Caki2 (cell line): ENCODE data around the gene CPEB4. TPM values are rescaled to one million over a fixed set of nuclear protein-coding genes. Genes with fewer than 3 reads are reported as not detected.

Experiments used
- DNase-seq: peaks from one replicate; pipeline ENCODE4 v3.0.0-alpha.2; 2015; ENCODE audit warnings: low read depth
- in situ Hi-C: cut with HindIII; loops from 2 replicates; pipeline ENCODE4 v1.10.0; 2016; ENCODE audit warnings: low sequenced_read_pairs, low pct_unique_long_range_greater_than_20kb, mixed read lengths
- total RNA-seq: library from RNA; depleted of rRNA; stranded (reverse); fragments of >200 nt; shearing (Covaris generic); gene quantifications from 2 replicates; pipeline ENCODE4 v1.2.3, GENCODE V29; 2014; ENCODE audit warnings: low replicate concordance; rRNA removed

CPEB4 gene
- total RNA-seq, 1 experiment from 2014 or later = 9.8 TPM

DNA sequence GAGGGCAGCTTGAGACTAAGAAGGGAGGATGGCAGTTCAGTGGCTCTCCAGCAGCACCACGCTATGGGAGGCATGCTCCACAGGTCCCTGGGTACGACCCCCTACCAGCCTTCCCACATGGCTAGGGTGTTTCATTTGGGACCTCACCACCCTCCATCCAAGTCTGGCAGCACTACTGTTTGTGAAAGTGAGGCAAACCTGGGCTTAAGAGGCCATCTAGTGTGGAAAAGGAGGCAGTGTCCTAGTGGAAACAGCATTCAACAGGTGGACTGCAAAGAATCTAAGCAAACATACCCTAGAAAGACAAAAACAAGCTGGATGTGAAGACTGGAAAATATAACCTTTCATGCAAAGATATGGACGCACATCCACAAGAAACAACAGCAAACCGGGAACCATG, 96.1 kb downstream of the CPEB4 start:
- DNase-seq = no peak
- in situ Hi-C loops = no loop called here

DNA sequence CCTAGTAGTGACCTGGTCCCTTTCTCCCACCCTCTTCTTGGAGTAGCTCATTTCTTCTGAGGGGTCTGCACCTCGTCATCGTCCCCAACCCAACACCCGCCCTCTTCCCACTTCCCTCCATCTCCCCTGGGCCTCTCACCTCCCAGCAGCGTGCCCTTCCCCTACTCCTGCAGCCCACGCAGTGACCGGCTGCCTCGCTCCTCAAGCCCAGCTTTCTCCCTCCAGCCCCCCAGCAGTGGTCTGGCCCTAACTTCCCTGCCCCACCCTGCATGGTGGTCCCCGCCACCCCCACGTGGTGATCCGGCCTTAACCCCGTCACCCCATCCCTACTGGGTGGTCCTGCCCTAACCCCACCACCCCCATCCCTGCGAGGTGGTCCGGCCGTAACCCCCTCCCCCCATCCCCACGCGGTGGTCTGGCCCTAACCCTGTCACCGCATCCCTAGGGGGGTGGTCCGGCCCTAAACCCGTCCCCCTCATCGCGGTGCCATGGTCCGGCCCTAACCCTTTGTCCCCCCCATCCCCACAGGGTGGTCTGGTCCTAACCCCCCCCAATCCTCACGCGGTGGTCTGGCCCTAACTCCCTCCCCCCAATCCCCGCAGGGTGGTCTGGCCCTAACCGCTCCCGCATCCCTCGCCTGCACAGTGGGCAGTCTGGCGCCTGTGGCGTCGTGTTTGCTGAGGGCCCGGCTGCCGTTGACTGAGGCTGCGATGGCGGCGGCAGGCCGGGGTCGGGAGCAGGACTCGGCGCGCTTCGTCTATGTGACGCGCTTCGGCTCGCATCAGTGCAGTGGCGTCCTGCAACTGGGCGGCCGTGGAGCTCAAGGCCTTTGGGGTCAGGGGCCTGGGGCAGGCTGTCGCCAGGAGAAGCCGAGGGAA, 100.6 kb downstream of the CPEB4 start, which contains the start of gene C5orf47:
TSS of gene C5orf47 (plus strand) at position 617 of the 878 bp plus-strand sequence. CDS start at position 711, 94 bp downstream.
- in situ Hi-C loops = no loop called here

DNA sequence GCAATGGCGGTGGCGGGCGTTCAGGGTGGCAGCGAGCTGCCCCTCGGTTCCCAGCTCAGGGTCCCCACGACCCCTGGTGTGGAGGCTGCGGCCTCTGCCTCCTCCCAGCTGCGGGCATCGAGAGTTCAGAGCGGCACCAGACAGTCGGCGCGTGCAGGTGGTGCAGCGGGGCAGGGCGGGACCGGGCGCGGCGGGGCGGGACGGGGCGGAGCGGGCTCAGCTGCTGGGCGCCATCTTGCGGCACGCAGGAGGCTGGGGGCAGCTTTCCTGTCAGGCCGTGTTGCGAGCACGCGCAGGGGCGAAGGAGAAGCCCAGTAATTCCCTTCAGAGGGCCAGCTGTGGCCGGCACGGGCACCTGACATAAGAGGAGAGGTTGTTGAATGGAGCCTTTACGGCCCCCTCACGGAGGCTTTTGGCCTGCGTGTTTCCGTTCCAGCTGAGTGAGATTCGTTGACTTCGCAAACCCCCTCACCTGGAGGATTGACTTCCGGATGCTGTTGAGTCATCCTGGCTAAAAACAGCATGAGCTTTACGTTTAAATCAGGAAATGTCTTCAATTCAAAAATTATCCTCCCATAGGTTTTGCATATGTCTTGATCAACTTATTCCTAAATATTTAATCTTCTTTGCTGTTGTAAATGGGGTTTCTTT, 101.4 kb downstream of the CPEB4 start:
- DNase-seq = no peak
- in situ Hi-C loops = no loop called here

More for the DNA sequence above, 100.6 kb downstream of the CPEB4 start, which contains the start of gene C5orf47:
- DNase-seq = no peak

DNA sequence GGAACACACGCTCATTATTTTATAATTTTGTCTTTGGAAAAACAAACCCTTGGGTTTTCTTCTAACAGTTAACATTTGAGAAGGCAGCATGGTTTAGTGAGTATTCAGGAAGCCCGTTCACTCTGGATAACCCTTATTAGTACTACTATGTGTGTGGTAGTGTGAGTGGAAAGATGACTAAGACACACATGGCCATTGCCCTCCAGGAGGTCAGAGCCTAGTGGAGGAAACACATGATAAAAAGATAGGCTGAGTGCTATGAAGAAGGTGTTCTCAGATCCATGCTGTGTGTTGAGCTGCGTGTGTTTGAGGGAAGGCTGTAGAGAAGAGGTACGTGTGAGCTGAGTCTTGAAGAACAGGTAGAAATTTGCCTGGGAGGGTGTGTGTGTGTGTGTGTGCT, 109.2 kb downstream of the CPEB4 start:
- DNase-seq = no peak
- in situ Hi-C loops = no loop called here

DNA sequence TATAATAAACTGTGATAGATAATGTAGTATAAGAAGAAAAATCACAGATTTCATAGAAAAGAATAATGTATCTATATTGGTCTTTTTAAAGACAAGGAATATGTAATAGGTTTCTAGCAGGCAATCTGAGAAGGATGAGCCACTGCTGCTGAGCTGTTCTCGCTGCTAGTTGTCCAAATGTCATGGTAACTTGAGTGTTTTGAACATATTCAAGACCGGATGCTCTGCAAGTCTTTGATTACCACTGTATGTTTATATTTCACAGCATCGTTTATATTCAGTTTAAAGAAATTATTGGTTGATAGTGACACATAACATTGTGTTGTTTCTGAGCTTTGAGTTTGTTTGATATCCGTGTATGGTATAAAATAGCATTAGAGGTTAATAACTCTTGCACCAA, 110.4 kb downstream of the CPEB4 start:
- DNase-seq = no peak
- in situ Hi-C loops = no loop called here

DNA sequence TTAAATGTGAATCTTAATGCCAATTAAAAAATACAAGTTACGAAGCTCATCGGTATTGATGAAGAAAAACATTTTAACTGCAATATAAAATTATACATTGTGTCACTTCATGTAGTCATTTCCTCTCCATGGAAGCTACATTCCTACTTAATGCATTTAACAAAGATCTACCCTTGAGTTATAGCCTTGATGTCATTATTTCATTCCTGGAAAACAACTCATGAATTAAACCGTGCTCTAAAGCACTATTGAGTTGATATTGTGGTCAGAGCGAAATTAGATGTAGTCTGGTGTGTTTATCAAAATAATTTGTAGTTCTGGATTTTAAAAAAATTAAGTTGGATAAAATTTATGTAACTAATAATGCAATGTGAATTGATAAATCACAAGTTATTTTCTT, 111.9 kb downstream of the CPEB4 start:
- in situ Hi-C loops = no loop called here
- DNase-seq = no peak

DNA sequence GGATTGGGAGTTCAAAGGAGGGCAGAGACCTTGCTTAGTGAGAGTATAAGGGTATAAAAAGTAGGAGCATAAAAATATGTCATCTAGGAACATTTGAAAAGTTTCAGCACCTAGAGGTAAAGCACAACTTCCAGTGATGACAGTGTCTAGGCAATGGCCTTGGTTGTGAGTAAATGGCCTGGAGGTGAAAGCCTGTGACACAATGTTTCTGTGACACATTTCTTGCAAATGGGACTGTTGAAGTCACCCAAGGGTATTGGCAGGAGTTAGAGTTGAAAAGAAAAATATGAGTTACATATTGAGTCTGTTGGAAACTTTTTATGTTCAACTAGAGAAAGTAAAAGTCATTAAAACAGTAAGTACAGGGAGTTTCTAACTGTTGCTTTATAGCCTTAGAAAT, 115.6 kb downstream of the CPEB4 start:
- DNase-seq = no peak
- in situ Hi-C loops = no loop called here

DNA sequence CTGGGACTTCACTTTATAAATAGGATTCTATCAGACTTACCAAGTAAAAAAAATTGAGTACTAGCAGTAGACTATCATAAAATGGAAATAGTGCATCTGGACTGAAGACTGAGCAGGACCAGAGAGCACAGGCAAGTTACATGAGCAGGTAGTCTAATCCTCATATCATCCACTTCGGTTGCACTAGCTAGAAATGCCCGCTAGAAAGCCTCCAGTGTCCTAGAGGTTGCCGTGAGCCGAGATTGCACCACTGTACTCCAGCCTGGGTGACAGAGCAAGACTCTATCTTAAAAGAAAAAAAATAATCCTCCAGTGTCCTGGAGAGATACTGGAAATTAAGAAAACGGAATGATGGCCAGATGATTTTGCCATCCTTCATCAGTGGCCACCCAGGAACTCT, 120.8 kb downstream of the CPEB4 start:
- in situ Hi-C loops = no loop called here

DNA sequence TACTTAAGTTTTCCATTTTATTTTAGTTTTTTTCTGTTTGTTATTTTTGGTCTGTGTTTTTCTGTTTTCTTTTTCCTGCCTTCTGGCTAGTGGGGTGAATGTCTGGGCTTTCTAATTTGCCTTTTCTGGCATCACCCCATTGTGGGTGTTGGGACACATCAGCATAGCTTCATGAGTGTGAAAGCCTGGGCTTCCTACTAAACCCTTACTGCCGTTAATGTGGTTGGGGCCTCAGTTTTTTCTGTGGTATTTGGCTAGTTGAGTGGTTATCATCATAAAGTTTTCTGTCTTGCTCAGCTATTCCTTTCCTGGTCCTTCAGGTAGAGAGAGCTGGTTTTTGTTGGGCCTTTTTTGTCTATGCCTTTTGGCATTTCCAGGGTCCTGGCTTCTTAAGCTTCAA, 122.2 kb downstream of the CPEB4 start:
- DNase-seq = no peak
- in situ Hi-C loops = no loop called here

More for the DNA sequence above, 120.8 kb downstream of the CPEB4 start:
- no peak for DNase-seq

DNA sequence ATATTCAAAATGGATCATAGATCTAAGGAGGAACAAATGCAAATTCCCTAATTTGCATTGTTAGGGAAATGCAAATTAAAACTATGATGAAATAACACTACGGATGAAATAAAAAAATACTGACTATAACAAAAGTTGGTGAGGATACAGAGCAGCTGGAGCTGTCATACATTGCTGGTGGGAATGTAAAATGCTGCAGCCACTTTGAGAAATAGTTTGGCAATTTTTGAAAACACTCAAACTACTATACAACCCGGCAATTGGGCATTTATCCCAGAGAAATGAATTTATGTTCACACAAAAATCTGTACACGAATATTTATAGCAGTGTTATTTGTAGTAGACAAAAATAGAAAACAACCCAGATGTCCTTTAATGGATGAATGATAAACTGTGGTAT, 123.3 kb downstream of the CPEB4 start:
- in situ Hi-C loops = no loop called here

More for the DNA sequence above, 123.3 kb downstream of the CPEB4 start:
- DNase-seq = no peak

Other genes starting within 250 kb of the CPEB4 start
- gene C5orf47, start 100.8 kb downstream of the CPEB4 start, total RNA-seq = not detected in 2 replicates
- gene NSG2, start 157.4 kb downstream of the CPEB4 start, total RNA-seq = 6.5 and 10.5 TPM in 2 replicates